H1 (cell line): ENCODE results near the gene ZC3H18. TPM values are rescaled to one million over a fixed set of nuclear protein-coding genes. Genes with fewer than 3 reads are reported as not detected.

Source experiments
- ASH2L ChIP-seq: fragments of 200-600, 300-600 bp; sonication (generic); IDR thresholded peaks from one replicate; pipeline ENCODE4 v1.7.1; 2017; ENCODE audit warnings: low read length
- CHD7 ChIP-seq: fragments of 300-600 bp; sonication (generic); IDR thresholded peaks from 2 replicates; pipeline ENCODE4 v1.7.1; 2012; ENCODE audit warnings: low read length, moderate library complexity, mild to moderate bottlenecking, inconsistent platforms; ENCODE audit not compliant: insufficient replicate concordance
- JUND ChIP-seq: IDR thresholded peaks from 2 replicates; pipeline ENCODE4 v1.6.1; 2011; ENCODE audit warnings: mild to moderate bottlenecking, improper control_type of control experiment, low read length
- NANOG ChIP-seq: IDR thresholded peaks from 2 replicates; pipeline ENCODE4 v1.6.1; 2011; ENCODE audit warnings: low read length, low read depth, mild to moderate bottlenecking, inconsistent platforms; ENCODE audit not compliant: insufficient read depth, poor library complexity, severe bottlenecking
- SIRT6 ChIP-seq: IDR thresholded peaks from one replicate; pipeline ENCODE4 v1.7.1; 2012; ENCODE audit warnings: low read length, inconsistent platforms
- SP4 ChIP-seq: IDR thresholded peaks from 2 replicates; pipeline ENCODE4 v1.6.1; 2012; ENCODE audit warnings: low read length, inconsistent platforms
- TAF7 ChIP-seq: optimal IDR thresholded peaks from 2 replicates; pipeline ENCODE3; 2011; ENCODE audit warnings: low read depth, mild to moderate bottlenecking, inconsistent platforms, low read length, moderate library complexity, borderline replicate concordance
- TEAD4 ChIP-seq: IDR thresholded peaks from 2 replicates; pipeline ENCODE4 v1.6.1; 2012; ENCODE audit warnings: low read depth, low read length, inconsistent platforms, mixed read lengths
- polyA plus RNA-seq, 7 experiments: library from polyadenylated mRNA; depleted of rRNA in 3 of 7; stranded (reverse) in 5 of 7; unstranded in 2 of 7; fragments of >200 nt in 5 of 7; fragments of 200-250 nt in 2 of 7; gene quantifications; 1 replicate in 5 of 7; 2 replicates in 1 of 7; 4 replicates in 1 of 7; pipeline versions ENCODE4 v1.2.1 to v1.2.3, GENCODE V29; 2011 to 2013; ENCODE audit warnings: missing spikeins in 2 of 7, mixed read lengths in 2 of 7
- total RNA-seq: library from RNA; stranded (reverse); fragmentation: NEBNext Ultra II Directional; extraction: Animal tissue kit (Norgen Biotek cat#: 25700); gene quantifications from 2 replicates; pipeline ENCODE4 v1.2.1, GENCODE V29; 2021

ZC3H18 gene
- total and polyA plus RNA-seq, 2 of the 8 experiments (the other 6 are each of a cell fraction or from before 2014, with no cell fraction given) = 12.1 to 73.2 TPM

- no peak for TF ChIP-seq CHD7
- no peak for TF ChIP-seq SP4
- TF ChIP-seq TEAD4 = no peak
- TF ChIP-seq TAF7 = no peak
- TF ChIP-seq ASH2L = no peak
- TF ChIP-seq SIRT6 = no peak
- TF ChIP-seq NANOG = no peak
- TF ChIP-seq JUND = no peak
Measured at GRCh38 chr16:88581033-88581432, 10.8 kb downstream of the ZC3H18 start (continued).
